ENCODE results near the gene KIF26B. TPM values are rescaled to one million over a fixed set of nuclear protein-coding genes. Genes with fewer than 3 reads are reported as not detected.

The KIF26B gene
- total and polyA plus RNA-seq, 10 of the 15 experiments (the other 5 are each of a cell fraction or from before 2014, with no cell fraction given): 0.35 to 11.6 (median 2.2) TPM

DNA sequence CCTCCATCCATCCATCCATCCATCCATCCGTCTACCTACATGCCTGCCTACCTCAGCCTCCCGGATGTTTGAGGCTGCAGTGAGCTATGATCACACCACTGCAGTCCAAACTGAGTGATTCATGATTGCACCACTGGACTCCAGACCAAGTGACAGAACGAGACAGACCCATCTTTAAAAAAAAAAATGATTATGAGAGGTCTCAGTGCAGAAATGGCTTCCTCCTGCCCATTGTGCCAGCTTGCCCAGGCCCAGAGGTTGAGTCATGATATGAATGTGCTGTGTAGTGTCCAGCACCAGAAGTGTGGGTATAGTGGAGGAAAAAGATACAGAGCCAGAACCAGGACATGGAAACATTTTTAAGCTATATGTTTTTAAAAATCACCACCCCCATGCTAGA is 149.9 kb downstream of the KIF26B start (continued):
- TF ChIP-seq ESRRA (IDR thresholded peaks at IDR 0.05; ENCODE audit: low read length) (no peak), BACH1 (IDR thresholded peaks at IDR 0.05; ENCODE audit: borderline replicate concordance) (no peak), ZNF217 (IDR thresholded peaks at IDR 0.05) (no peak)

DNA sequence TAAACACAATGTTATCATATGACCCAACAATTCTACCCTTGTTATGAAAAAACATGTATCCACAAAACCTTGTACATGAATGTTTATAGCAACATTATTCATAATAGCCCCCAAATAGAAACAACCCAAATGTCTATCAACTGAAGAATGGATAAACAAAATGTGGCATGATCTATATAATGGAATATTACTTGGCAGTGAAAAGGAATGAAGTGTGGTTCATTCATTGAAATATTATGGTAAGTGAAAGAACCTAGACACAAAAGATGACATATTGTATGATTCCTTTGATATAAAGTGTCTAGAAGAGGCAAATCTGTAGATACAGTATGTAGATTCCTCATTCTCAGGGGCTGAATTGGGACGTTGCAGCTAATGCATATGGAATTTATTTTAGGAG is 151.2 kb downstream of the KIF26B start:
- POLR2A ChIA-PET: no interaction called here
- intact Hi-C loops (cut with micrococcal nuclease; ENCODE audit: unreplicated experiment): no loop called here
- Histone ChIP-seq H3K36me3 (ENCODE audit: control insufficient read depth in 2 of 2, insufficient read depth in 2 of 2, low read length in 1 of 2) (no peaks in the 10 kb centered on the region), H3K79me2 (ENCODE audit: control insufficient read depth, insufficient read depth, low read length) (no peaks in the 10 kb centered on the region), H3K27ac (ENCODE audit: control insufficient read depth, insufficient read depth) (no peak overlapping the region), H3K4me2 (ENCODE audit: control insufficient read depth, insufficient read depth) (no peak overlapping the region), H4K20me1 (ENCODE audit: control insufficient read depth, insufficient read depth) (no peaks in the 10 kb centered on the region), H2AFZ (ENCODE audit: control insufficient read depth, low read depth, low read length) (no peak overlapping the region), H3K27me3 (replicated peaks in 1 of 2; ENCODE audit: control insufficient read depth in 2 of 2, insufficient read depth in 2 of 2, low read length in 1 of 2) (no peaks in the 10 kb centered on the region), H3K9me3 (replicated peaks; ENCODE audit: control insufficient read depth, insufficient read depth, low read length) (no peaks in the 10 kb centered on the region), H3K4me1 (ENCODE audit: control insufficient read depth, insufficient read depth, low read length) (peaks cover 4% of the 10 kb centered on the region), H3K9ac (ENCODE audit: control insufficient read depth, insufficient read depth, low read length) (no peak overlapping the region), H3K4me3 (no peak overlapping the region)
- CTCF ChIA-PET: no interaction called here
- in situ Hi-C loops (cut with MboI): no loop called here
- SMC1A ChIA-PET (ENCODE audit: uncharacterized antibody, unreplicated experiment): no interaction called here
- DNase-seq (ENCODE audit: low read depth, low spot score) (no peak), ATAC-seq (no peak), FAIRE-seq (no peak)
- RAD21 ChIA-PET (ENCODE audit: unreplicated experiment): no interaction called here
- WGBS (ENCODE audit: insufficient coverage, insufficient replicate concordance, low lambda C conversion rate, missing lambda C conversion rate): 43% methylated on average over 1 of the region's 1 CpG
- no TSS peak for BruUV-seq (replicated peaks)
- TF ChIP-seq EGR1 (IDR thresholded peaks at IDR 0.05; ENCODE audit: borderline replicate concordance in 1 of 2, low read depth in 2 of 2, low read length in 2 of 2) (no peak), TCF12 (IDR thresholded peaks at IDR 0.05; ENCODE audit: low read depth, low read length) (no peak), IKZF2 (IDR thresholded peaks at IDR 0.05) (no peak), NR2C2 (IDR thresholded peaks at IDR 0.05; ENCODE audit: borderline replicate concordance, control insufficient read depth, insufficient read length, low read depth) (no peak), TBL1XR1 (IDR thresholded peaks at IDR 0.05; ENCODE audit: low read depth, low read length) (no peak), HDAC6 (IDR thresholded peaks at IDR 0.05; ENCODE audit: unreplicated experiment) (no peak)
- TF ChIP-seq, protein P1, sequence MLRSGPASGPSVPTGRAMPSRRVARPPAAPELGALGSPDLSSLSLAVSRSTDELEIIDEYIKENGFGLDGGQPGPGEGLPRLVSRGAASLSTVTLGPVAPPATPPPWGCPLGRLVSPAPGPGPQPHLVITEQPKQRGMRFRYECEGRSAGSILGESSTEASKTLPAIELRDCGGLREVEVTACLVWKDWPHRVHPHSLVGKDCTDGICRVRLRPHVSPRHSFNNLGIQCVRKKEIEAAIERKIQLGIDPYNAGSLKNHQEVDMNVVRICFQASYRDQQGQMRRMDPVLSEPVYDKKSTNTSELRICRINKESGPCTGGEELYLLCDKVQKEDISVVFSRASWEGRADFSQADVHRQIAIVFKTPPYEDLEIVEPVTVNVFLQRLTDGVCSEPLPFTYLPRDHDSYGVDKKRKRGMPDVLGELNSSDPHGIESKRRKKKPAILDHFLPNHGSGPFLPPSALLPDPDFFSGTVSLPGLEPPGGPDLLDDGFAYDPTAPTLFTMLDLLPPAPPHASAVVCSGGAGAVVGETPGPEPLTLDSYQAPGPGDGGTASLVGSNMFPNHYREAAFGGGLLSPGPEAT (IDR thresholded peaks at IDR 0.05; ENCODE audit: low read depth): no peak
- TF ChIP-seq, protein P2, sequence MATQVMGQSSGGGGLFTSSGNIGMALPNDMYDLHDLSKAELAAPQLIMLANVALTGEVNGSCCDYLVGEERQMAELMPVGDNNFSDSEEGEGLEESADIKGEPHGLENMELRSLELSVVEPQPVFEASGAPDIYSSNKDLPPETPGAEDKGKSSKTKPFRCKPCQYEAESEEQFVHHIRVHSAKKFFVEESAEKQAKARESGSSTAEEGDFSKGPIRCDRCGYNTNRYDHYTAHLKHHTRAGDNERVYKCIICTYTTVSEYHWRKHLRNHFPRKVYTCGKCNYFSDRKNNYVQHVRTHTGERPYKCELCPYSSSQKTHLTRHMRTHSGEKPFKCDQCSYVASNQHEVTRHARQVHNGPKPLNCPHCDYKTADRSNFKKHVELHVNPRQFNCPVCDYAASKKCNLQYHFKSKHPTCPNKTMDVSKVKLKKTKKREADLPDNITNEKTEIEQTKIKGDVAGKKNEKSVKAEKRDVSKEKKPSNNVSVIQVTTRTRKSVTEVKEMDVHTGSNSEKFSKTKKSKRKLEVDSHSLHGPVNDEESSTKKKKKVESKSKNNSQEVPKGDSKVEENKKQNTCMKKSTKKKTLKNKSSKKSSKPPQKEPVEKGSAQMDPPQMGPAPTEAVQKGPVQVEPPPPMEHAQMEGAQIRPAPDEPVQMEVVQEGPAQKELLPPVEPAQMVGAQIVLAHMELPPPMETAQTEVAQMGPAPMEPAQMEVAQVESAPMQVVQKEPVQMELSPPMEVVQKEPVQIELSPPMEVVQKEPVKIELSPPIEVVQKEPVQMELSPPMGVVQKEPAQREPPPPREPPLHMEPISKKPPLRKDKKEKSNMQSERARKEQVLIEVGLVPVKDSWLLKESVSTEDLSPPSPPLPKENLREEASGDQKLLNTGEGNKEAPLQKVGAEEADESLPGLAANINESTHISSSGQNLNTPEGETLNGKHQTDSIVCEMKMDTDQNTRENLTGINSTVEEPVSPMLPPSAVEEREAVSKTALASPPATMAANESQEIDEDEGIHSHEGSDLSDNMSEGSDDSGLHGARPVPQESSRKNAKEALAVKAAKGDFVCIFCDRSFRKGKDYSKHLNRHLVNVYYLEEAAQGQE (IDR thresholded peaks at IDR 0.05; ENCODE audit: low read depth, low read length): no peak
- TF ChIP-seq, protein P3, sequence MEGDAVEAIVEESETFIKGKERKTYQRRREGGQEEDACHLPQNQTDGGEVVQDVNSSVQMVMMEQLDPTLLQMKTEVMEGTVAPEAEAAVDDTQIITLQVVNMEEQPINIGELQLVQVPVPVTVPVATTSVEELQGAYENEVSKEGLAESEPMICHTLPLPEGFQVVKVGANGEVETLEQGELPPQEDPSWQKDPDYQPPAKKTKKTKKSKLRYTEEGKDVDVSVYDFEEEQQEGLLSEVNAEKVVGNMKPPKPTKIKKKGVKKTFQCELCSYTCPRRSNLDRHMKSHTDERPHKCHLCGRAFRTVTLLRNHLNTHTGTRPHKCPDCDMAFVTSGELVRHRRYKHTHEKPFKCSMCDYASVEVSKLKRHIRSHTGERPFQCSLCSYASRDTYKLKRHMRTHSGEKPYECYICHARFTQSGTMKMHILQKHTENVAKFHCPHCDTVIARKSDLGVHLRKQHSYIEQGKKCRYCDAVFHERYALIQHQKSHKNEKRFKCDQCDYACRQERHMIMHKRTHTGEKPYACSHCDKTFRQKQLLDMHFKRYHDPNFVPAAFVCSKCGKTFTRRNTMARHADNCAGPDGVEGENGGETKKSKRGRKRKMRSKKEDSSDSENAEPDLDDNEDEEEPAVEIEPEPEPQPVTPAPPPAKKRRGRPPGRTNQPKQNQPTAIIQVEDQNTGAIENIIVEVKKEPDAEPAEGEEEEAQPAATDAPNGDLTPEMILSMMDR (IDR thresholded peaks at IDR 0.05 in 2 of 3, conservative IDR thresholded peaks at IDR 0.05 in 1 of 3; ENCODE audit: control insufficient read depth in 2 of 3, extremely low read depth in 1 of 3, insufficient read depth in 1 of 3, low read depth in 3 of 3, low read length in 3 of 3): no peak
- TF ChIP-seq, protein P4, sequence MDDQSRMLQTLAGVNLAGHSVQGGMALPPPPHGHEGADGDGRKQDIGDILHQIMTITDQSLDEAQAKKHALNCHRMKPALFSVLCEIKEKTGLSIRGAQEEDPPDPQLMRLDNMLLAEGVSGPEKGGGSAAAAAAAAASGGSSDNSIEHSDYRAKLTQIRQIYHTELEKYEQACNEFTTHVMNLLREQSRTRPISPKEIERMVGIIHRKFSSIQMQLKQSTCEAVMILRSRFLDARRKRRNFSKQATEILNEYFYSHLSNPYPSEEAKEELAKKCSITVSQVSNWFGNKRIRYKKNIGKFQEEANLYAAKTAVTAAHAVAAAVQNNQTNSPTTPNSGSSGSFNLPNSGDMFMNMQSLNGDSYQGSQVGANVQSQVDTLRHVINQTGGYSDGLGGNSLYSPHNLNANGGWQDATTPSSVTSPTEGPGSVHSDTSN (IDR thresholded peaks at IDR 0.05; ENCODE audit: insufficient replicate concordance, low read depth, low read length): no peak
